CD14-positive monocyte (primary cell): ENCODE measurements around the gene TM6SF1. TPM values are rescaled to one million over a fixed set of nuclear protein-coding genes. Genes with fewer than 3 reads are reported as not detected.

ENCODE experiments used
- DNase-seq, 3 donors: peaks; one replicate each; pipeline ENCODE4 v3.0.0-alpha.2; 2011 to 2022
- H2AFZ ChIP-seq: 2 replicates; pipeline ENCODE4 v1.6.0; 2012; ENCODE audit warnings: mild to moderate bottlenecking, low read depth, low read length, inconsistent platforms; ENCODE audit not compliant: insufficient read depth, poor library complexity, severe bottlenecking
- H3K27ac ChIP-seq, 2 donors: 1 replicate in 1 of 2; 2 replicates in 1 of 2; pipeline ENCODE4 v1.5.1; 2012 to 2013; ENCODE audit warnings: low read length in 2 of 2, control low read depth in 1 of 2, inconsistent platforms in 1 of 2, low read depth in 1 of 2, mild to moderate bottlenecking in 1 of 2
- H3K27me3 ChIP-seq, 2 donors: one replicate each; pipeline versions ENCODE4 v1.6.0 to v1.6.1; 2011 to 2013; ENCODE audit warnings: low read length in 2 of 2; ENCODE audit not compliant: control insufficient read depth in 2 of 2, insufficient read depth in 2 of 2
- H3K36me3 ChIP-seq, 2 donors: replicated peaks in 1 of 2; 1 replicate in 1 of 2; 2 replicates in 1 of 2; pipeline versions ENCODE4 v1.5.1 to v1.6.1; 2012 to 2013; ENCODE audit warnings: low read length in 2 of 2, control low read depth in 1 of 2, inconsistent platforms in 1 of 2, mild to moderate bottlenecking in 1 of 2; ENCODE audit not compliant: insufficient read depth in 2 of 2, control insufficient read depth in 1 of 2
- H3K4me1 ChIP-seq, 2 donors: 1 replicate in 1 of 2; 2 replicates in 1 of 2; pipeline versions ENCODE4 v1.5.1 to v1.6.1; 2012 to 2013; ENCODE audit warnings: low read length in 2 of 2, control low read depth in 1 of 2, inconsistent platforms in 1 of 2, mild to moderate bottlenecking in 1 of 2, moderate library complexity in 1 of 2; ENCODE audit not compliant: insufficient read depth in 2 of 2, control insufficient read depth in 1 of 2
- H3K4me2 ChIP-seq: replicated peaks from 2 replicates; pipeline ENCODE3; 2012; ENCODE audit warnings: low read length, moderate library complexity, mild to moderate bottlenecking; ENCODE audit not compliant: poor library complexity, severe bottlenecking; ENCODE audit errors: extremely low read depth
- H3K4me3 ChIP-seq, 3 experiments: fragments of 200-600 bp in 1 of 3; sonication (generic) in 1 of 3; replicated peaks in 1 of 3; 1 replicate in 2 of 3; 2 replicates in 1 of 3; pipeline ENCODE4 v1.5.1; 2011 to 2013; ENCODE audit warnings: low read length in 3 of 3, mild to moderate bottlenecking in 3 of 3, control low read depth in 2 of 3, low read depth in 2 of 3, inconsistent platforms in 1 of 3, moderate library complexity in 1 of 3
- H3K79me2 ChIP-seq: 2 replicates; pipeline ENCODE4 v1.6.0; 2012; ENCODE audit warnings: mild to moderate bottlenecking, control low read depth, inconsistent platforms, low read length, moderate library complexity; ENCODE audit not compliant: insufficient read depth
- H3K9ac ChIP-seq: 2 replicates; pipeline ENCODE4 v1.6.0; 2017; ENCODE audit warnings: low read length, mild to moderate bottlenecking; ENCODE audit not compliant: insufficient read depth, poor library complexity, severe bottlenecking
- H3K9me3 ChIP-seq, 2 donors: replicated peaks in 1 of 2; 1 replicate in 1 of 2; 2 replicates in 1 of 2; pipeline versions ENCODE4 v1.5.1 to v1.6.1; 2012 to 2013; ENCODE audit warnings: low read length in 2 of 2, control low read depth in 1 of 2; ENCODE audit not compliant: control insufficient read depth in 1 of 2, insufficient read depth in 1 of 2
- H4K20me1 ChIP-seq: 2 replicates; pipeline ENCODE4 v1.6.0; 2012; ENCODE audit warnings: mild to moderate bottlenecking, low read length, control low read depth, moderate library complexity; ENCODE audit not compliant: insufficient read depth
- H3K27ac Mint-ChIP-seq, 7 donors: one replicate each; pipeline ENCODE4 v1.8.0; 2020; ENCODE audit warnings: mild to moderate bottlenecking in 7 of 7, mixed read lengths in 7 of 7, moderate library complexity in 6 of 7, inconsistent platforms in 2 of 7
- H3K27me3 Mint-ChIP-seq, 3 donors: one replicate each; pipeline ENCODE4 v1.8.0; 2021 to 2022; ENCODE audit warnings: low read depth in 3 of 3, mild to moderate bottlenecking in 3 of 3, mixed read lengths in 3 of 3, moderate library complexity in 3 of 3, inconsistent platforms in 1 of 3
- H3K36me3 Mint-ChIP-seq, 2 donors: one replicate each; pipeline ENCODE4 v1.8.0; 2020; ENCODE audit warnings: mixed read lengths in 2 of 2, inconsistent platforms in 1 of 2, mild to moderate bottlenecking in 1 of 2
- H3K4me1 Mint-ChIP-seq: one replicate; pipeline ENCODE4 v1.8.0; 2020; ENCODE audit warnings: mild to moderate bottlenecking, mixed read lengths
- H3K4me3 Mint-ChIP-seq, 2 donors: one replicate each; pipeline ENCODE4 v1.8.0; 2020; ENCODE audit warnings: mild to moderate bottlenecking in 2 of 2, mixed read lengths in 2 of 2, moderate library complexity in 1 of 2
- H3K9me3 Mint-ChIP-seq, 7 donors: one replicate each; pipeline ENCODE4 v1.8.0; 2020 to 2022; ENCODE audit warnings: mixed read lengths in 7 of 7, mild to moderate bottlenecking in 6 of 7, moderate library complexity in 6 of 7, inconsistent platforms in 2 of 7
- CTCF ChIP-seq: fragments of 200-600 bp; IDR thresholded peaks from one replicate; pipeline ENCODE4 v1.8.0; 2022; ENCODE audit warnings: antibody characterized with exemption, mild to moderate bottlenecking
- WGBS: methylation state at CpG from one replicate; pipeline ENCODE4 v1.1.5; 2013; ENCODE audit warnings: missing lambda C conversion rate; ENCODE audit not compliant: insufficient coverage; 5-methylcytosine and 5-hydroxymethylcytosine counted together
- intact Hi-C, 2 donors: fragments of 100-400 bp; cut with micrococcal nuclease; formaldehyde crosslinking; loops; one replicate each; pipeline versions ENCODE4 v1.15.0 to v1.15.1; 2023
- polyA plus RNA-seq, 3 donors: library from polyadenylated mRNA; depleted of rRNA in 1 of 3; unstranded in 2 of 3; stranded (reverse) in 1 of 3; fragments of 300-500 nt in 2 of 3; fragments of >200 nt in 1 of 3; fragmentation: Illumina TruSeq in 2 of 3; gene quantifications; 1 replicate in 2 of 3; 2 replicates in 1 of 3; pipeline ENCODE4 v1.2.3, GENCODE V29; 2012 to 2021

Gene TM6SF1
- polyA plus RNA-seq, 3 donors = 21.3 to 46.0 (median 35.4) TPM

GRCh38 chr15:83098079-83098478, 9.4 kb upstream of the TM6SF1 start:
- H3K9me3 ChIP-seq = peaks cover 2 to 7% of the 10 kb centered on the region in 2 donors
- H3K36me3 ChIP-seq = no peaks in the 10 kb centered on the region
- no peak for TF ChIP-seq CTCF
- H2AFZ ChIP-seq = no peak overlapping the region
- Mint-ChIP-seq H3K4me1 (peaks cover 33% of the 10 kb centered on the region), H3K4me3 (no peak overlapping the region), H3K27ac (no peak overlapping the region), H3K9me3 (peaks cover 3 to 14% (median 7%) of the 10 kb centered on the region in 7 donors), H3K36me3 (peaks cover 0 to 2% of the 10 kb centered on the region in 2 donors), H3K27me3 (peaks cover 2 to 8% (median 5%) of the 10 kb centered on the region in 3 donors)
- intact Hi-C loops = no loop called here
- no peak overlapping the region for H3K4me2 ChIP-seq
- H4K20me1 ChIP-seq = no peaks in the 10 kb centered on the region
- no peak overlapping the region for H3K9ac ChIP-seq
- no peaks in the 10 kb centered on the region for H3K27me3 ChIP-seq
- DNase-seq = no peak
- peaks cover 22 to 29% of the 10 kb centered on the region in 2 donors for H3K4me1 ChIP-seq
- no peaks in the 10 kb centered on the region for H3K79me2 ChIP-seq
- H3K27ac ChIP-seq = no peak overlapping the region
- no peak overlapping the region for H3K4me3 ChIP-seq

- H4K20me1 ChIP-seq = no peaks in the 10 kb centered on the region
- Mint-ChIP-seq H3K4me1 (peaks cover 31% of the 10 kb centered on the region), H3K27ac (peak overlapping the region in 3 of 7 donors; percentile 39 to 81 (median 50)), H3K9me3 (peaks cover 3 to 14% (median 7%) of the 10 kb centered on the region in 7 donors), H3K36me3 (peaks cover 0 to 2% of the 10 kb centered on the region in 2 donors), H3K27me3 (peaks cover 4 to 12% (median 5%) of the 10 kb centered on the region in 3 donors), H3K4me3 (no peak overlapping the region)
- no peak overlapping the region for H2AFZ ChIP-seq
- WGBS = 23% methylated on average over 2 of the region's 2 CpGs
- no peaks in the 10 kb centered on the region for H3K79me2 ChIP-seq
- H3K27ac ChIP-seq = no peak overlapping the region
- TF ChIP-seq CTCF = no peak
- intact Hi-C loops = no loop called here
- no peak overlapping the region for H3K4me2 ChIP-seq
- H3K27me3 ChIP-seq = no peaks in the 10 kb centered on the region
- H3K9me3 ChIP-seq = peaks cover 2 to 7% of the 10 kb centered on the region in 2 donors
- H3K36me3 ChIP-seq = no peaks in the 10 kb centered on the region
- no peak for DNase-seq
- peaks cover 21 to 27% of the 10 kb centered on the region in 2 donors for H3K4me1 ChIP-seq
- H3K4me3 ChIP-seq = no peak overlapping the region
- no peak overlapping the region for H3K9ac ChIP-seq
These were observed 8.2 kb upstream of the TM6SF1 start for GRCh38 chr15:83099290-83099689.
